Stimulated activated CD8-positive, alpha-beta memory T cell treated with anti-CD3 and anti-CD28 coated beads, Interleukin-2, amount 100 ng/mL, for 1 hour (primary cell): ENCODE results near the gene POC1A.

Source experiments
- DNase-seq, 2 donors: peaks; one replicate each; pipeline ENCODE4 v3.0.0-alpha.2; 2020; ENCODE audit warnings: low read depth in 2 of 2

Gene POC1A

GRCh38 chr3:52026041-52026440 lies 128.2 kb downstream of the POC1A start:
- DNase-seq, result no peak

GRCh38 chr3:52025453-52025852 lies 128.8 kb downstream of the POC1A start:
- no peak for DNase-seq
